ENCODE measurements around the gene SEZ6.

Gene SEZ6

DNA sequence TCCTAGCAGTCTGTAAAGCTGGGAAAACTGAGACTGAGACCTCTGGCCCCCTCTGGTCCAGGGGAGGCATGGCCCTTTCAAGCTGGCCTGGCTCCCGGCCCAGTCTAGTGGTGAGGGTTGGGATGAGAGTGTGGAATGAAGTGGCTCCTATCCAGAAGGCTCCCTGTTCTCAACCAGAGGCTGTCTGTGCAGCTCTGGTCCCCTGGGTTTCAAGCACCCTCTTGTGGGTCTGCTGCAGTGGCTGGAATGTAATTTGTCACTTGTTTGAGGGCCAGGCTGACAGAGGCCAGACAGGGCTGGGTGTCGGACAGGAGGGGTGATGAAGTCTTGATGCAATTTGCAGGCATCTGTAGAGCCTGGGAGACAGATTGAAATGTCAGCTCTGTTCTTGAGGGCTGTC is 32.4 kb downstream of the SEZ6 start:
- no peak for DNase-seq

DNA sequence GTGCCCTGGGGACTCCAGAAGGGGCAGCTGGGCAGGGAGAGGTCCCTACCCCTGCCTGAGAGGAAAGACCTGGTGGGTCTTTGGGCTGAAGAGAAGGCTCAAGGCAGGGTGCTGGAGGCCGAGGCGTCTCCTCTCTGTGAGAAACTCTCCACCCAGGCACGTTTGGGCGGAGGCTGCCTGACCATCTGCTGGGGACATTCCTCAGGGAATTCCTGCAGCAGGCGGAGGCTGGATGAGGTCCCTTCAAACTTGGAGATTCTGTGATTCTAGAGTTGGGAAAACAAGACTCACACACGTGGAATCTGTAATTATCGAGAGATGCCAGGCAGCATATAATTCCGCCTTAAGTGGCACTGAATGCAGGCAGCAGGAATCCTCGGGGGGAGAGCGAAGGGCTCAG is 33.4 kb downstream of the SEZ6 start:
- no peak for DNase-seq

DNA sequence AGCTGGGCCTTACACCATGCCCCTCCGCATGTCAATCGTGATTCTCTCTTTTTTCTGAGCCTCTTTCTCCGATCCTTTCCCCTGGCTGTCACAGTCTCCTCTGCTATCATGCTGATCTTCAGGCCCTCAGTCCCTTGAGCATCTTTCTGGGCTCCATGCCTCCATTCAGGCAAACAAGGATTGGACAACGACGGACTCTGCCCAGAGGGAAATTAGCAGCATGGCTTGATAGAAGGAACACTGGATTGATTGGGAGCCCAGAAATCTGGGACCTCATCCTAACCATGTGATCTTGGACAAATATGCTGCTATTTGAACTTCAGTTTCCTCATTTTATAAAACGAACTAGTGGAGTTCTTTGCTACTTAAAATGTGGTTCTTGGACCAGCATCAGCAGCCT is 35.0 kb downstream of the SEZ6 start:
- DNase-seq = no peak

DNA sequence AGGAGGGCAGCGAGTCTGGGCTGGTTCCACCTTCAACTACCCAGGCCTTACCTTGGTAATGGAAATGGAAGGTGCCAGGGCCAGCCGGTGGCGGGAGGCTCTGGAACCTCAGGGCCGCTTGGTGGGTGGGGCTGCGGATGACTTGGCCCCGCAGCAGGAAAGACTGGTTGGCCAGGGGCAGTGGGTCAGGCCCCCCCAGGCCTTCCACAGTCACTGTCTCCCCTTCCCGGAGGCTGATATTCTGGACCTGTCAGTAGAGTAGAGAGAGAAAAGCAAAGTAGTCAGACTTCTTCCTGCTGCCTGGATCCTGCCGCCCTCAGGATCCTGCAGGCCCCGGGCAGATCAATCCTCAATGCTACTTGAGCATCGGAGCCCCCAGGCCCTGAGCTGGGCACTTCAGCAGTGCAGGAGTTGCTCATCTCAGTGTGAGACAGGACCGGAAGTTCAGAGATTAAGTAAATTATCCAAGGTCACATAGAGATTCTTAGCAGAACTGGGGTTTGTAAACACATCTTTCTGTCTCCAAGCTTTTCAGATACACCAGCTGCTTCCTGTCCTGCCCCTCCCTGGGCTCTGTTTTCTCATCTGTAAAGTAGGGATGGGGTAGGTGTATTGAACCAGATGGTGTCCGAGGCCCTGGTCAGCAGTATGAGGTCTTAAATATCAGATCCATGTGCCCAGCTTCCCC is 36.0 kb downstream of the SEZ6 start:
- DNase-seq = no peak

DNA sequence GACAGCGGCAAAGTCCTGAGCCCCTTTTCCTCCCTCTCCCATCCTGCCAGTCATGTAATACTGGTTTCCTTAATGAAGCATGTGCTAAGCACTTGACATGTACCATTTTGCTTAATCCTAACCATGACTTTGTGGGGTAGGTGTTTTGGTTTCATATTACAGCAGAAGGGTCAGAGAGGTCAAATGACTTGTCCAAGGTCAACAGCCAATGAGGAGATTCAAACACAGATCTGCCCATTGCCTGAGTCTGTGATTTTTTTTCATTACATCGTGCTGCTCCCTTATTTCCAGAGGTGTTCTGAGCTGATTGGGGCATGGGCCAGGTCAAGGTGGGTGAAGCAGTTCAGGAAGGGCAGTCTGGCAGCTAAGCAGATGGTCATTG is 36.9 kb downstream of the SEZ6 start:
- DNase-seq = no peak

DNA sequence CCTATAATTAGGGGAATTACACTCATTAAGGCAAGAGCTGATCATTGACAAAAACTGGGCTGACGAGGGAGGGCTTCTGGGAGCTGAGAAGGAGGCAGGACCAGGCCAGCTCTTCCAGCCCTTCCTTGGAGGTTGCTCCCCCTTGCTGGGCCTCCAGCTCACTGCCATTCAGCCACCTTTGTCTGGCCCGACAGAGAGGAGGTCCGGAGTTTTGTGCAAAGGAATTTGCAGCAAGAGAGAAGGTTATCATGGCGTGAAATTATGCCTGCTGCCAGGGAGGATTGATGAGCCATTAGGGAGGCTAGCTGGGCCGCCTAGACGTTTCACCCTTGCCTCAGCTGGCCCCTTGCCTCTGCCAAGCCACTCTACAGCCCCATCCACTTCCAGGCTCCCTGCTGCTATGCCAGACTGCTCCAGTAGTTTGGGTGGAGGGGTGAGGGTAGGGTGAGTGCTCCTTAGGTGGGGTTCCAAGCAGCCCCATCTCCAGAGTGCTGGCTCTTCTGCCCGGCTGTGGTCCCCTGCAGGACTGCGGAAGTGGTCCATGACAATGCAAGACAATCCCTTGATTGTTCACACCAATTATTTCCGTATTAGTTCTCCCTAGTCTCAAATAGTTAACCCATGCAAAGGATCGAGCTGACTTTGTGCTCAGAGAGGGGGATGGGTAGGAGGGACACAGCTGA is 37.5 kb downstream of the SEZ6 start:
- no peak for DNase-seq

DNA sequence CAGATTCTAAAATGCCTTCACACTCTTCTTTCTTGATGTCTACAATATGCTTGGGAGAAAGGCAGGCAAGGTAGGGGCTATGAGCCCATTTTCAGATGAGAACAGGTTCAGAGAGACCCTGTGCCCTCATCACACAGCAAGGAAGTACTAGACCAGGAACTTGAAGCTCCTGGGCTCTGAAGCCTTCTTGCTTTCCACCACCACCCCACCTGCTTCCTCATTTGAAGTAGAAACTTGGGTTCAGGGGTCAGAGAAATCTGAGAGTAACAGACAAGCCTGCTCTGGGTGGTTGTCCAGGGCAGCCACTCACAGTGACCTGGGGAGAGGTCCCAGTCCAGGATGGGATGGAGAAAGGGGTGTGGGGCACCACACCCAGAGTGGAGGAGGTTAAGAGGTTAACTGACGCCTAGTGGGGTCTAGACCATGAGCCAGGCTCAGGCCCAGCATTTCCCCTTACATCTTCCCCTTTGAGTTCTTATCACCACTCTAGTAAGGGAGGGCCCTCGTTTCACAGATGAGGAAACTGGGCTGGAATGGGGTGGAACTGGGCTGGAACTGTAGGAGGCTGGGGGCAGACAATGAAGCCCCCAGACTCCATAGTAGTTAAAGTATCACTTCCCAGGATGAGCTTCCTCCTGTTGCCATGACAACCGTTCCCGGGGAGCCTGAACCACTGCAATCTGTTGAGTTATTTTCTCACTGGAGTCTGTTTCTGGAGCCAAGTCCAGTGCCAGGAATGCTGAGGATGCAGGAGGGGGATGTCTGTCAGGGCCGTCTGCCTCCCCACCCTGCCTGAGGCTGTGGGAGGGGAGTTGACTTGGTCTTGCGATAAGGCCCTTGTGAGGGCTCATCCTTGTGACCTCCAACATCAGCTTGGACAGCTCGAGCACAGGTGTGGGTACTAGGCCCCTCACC is 38.4 kb downstream of the SEZ6 start:
- DNase-seq = no peak

DNA sequence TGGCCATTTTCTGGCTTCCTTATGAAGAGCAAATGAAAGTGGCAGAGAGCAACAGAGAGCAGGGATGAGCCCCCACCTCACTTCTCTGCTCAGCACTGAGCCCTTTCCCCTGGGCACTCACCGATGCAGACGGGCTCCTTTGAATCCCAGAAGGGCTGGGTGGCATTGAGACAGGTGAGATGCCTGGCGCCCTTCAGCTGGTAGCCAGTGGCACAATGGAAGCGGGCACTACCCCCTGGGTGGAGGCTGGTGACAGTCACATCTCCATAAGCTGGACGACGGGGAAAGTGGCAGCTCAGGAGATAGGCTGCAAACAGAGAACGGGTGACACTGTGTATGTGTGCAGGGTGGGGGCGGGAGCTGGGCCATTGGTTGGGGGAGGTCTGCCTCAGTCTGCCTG is 42.0 kb downstream of the SEZ6 start:
- no peak for DNase-seq

DNA sequence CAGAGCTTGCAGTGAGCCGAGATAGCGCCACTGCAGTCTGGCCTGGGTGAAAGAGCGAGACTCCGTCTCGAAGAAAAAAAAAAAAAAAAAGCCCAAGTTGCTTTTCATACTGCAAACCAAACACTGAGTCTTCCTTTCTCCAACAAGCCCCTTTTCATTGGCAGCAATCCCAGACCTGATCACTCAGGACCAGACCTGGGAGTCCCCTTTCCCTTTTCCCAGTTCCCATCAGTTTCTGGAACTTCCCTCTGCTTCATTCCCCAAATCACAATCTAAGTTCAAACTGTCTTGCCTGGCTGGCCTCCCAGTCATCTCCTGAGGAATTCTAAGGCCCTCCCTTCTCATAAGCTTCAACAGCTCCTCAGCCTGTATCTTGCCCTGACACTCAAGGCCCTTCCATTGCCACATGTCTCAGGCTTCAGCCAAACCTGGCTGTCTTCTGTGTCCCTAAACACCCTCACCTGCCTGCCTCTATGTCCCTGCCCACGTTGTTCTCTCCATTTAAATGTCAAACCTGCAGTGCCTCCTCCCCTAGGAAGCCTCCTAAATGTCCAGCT is 42.7 kb downstream of the SEZ6 start:
- DNase-seq = no peak

DNA sequence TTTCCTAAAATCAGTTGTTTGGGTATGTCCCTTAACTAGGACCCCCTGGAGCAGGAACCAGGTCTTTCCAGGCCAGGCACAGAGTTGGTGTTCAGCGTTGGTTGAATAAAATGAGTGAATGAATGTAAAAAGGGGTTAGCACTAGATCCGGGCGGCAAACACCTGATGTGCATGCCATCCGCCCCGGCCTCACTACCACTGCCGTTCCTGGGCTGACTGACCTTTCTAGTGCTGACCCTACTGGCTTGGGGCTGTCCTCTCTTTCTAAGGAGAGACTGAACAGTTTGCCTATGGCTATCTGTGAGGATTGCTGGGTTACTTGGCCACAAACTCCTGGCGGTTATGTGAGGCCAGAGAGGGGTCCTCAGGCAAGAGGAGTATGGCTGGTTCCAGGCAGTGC is 44.4 kb downstream of the SEZ6 start:
- DNase-seq = no peak

DNA sequence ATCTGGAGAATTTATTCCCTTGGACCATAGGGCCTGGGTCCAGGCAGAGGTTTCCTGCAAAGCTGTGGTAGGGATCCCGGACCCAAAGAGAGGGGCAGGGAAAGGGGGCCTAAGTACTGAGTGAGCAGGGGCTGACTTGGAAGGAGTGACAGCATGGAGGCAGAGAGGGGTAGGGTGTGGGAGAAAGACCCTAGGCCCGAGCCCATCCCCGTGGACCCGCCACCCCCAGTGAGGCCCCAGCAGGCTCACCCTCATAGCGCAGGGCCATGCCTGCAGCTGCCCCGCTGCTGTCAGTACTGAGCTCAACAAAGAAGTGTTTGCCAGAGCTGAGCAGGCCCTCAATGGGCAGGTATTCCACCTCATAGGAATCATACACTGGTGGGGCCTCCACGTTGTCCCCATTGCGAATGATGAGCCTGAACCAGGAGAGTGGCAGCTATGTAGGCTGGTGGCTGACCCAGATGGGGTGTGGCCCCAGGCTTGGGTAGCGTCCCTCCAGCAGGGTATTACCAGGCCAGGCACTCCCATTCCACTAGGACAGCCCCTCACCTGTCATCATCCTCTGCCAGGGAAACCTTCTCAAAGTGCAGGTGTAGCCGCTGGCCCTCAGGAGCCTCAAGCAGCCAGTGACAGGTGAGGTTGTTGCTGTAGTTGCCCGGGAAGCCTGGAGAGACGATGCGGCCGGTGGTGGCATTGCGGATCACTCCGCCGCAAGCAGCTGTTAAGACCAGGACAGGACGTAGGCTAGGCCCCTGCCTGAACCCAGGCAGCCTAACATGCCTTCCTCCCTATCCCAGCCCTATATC is 45.4 kb downstream of the SEZ6 start:
- no peak for DNase-seq

DNA sequence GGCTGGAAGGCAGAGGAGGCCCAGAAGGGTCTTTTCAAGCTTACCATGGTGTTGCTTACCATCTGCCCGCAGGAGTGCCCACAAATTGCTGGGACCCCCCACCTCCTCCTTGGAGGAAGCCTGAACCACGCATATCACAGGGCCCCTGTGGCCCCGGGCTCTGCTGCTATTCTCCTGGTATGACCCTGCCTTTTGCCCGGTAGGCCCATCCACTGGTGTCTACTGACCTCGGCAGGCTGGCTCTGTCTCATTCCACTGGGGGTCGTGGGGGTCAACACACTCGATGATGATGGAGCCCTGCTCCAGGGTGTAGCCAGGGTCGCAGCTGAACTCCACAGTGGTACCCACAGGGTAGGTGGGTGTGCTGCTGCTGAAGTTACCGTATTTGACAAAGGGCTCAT is 46.4 kb downstream of the SEZ6 start:
- no peak for DNase-seq

DNA sequence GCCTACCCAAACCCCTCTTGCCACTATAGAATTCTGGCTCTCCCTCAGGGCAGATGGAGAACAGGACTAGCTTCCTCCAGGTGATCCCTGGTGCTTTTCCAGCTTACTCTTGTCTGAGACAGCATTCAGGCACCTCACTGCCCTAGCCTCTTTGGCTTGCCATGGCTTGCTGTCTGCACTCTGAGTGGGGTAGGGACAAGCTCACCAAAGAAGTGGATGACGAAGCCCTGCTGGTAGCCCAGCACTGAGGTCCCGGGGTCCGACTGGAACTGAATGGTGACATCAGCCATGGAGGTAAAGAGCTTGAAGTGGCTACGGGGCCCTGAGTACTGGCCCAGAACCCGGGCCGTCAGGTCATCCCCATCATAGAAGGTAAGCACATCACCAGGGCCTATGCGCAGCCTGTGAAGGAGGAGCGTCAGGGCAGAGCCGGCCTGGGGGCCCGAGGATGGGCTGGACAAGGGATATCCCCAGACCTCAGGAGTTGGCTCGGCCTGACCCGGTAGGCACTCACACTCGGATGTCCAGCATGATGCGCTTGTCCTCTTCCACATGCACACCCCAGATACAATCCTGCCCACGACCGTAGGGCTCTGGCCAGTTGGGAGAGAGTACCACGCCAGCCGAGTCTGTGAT is 46.9 kb downstream of the SEZ6 start:
- DNase-seq = no peak

DNA sequence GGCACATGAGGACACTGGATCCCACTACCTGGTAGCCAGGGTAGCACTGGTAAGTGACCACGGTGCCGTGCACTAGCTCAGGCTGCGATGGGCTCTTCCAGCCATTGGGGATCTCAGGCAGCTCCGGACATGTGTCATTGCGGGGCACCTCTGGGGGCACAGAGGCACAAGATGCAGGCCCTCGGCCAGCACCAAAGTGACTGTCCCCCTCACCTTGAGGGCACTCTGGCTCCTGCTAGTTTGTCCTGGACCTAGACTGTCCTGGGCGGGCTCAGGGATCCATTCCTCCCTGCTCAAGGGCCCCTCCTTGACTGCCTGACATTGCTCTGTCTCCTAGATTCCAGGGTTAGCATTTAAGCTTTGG is 47.9 kb downstream of the SEZ6 start:
- no peak for DNase-seq

DNA sequence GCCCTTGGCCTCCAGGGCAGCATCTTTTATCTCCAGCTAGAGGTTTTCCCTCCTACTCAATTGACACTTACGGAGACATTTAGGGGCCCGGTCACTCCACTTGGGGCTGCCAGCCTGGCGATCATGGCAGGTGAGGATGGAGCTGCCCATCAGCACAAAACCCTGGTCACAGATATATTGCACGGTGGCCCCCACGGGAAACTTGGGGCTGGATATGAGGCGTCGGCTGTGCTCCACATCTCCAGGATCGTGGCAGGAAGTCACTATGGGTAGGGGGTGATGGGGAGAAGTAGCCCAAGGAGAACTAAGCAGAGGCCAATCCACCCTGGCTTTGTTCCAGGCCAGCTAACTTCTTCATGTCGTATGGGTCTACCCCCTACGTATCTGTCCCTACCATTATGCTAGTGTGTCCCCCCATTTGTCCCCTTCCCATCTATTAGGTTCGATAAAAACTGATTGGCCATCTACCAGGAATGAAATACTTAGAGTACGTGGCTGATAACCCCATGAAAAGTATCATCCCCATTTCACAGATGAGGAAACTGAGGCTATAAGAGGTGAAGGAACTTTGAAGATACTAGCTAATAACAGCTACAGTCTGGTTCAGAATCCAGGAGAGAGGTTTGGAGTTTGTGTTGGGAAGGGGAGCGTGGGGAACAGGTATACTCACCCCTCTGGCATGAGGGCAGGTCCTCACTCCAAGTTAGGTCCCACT is 48.4 kb downstream of the SEZ6 start:
- no peak for DNase-seq

DNA sequence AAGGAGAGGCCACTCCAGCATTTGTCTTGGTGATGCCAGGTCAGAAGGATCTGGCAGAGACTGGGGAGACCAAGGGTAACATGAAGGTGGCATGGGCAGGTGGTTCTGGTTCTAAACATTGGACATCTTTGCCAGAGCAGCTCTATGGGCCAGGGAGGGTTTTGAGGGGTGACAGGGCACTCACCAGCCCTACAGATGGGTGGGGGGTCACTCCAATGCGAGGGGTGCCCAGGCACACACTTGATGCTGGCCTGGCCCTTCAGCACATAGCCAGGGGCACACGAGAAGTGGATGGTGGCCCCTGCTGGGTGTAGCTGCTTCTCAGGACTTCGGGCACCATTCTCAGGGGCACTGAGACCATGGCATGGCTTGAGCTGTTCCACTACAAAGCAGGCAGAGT is 49.0 kb downstream of the SEZ6 start:
- no peak for DNase-seq

DNA sequence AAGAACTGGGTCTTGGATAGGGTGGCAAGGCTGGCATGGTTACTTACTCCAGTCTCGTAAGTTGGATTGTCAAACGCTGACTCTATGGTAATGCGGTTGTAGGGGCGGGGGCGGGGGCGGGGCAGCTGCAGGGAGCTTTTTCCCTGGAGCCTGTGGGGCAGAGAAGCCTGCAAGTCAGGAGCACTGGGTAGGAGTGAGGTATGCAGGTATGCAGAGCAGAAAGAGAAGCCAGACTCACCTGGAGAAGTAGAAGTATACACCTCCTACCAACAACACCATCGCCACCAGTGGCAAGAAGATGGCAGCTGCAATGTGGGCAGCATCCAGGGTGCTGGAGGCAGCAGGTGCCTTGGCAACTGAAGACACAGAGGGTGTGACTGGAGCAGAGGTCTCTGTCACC is 49.7 kb downstream of the SEZ6 start:
- DNase-seq = no peak

DNA sequence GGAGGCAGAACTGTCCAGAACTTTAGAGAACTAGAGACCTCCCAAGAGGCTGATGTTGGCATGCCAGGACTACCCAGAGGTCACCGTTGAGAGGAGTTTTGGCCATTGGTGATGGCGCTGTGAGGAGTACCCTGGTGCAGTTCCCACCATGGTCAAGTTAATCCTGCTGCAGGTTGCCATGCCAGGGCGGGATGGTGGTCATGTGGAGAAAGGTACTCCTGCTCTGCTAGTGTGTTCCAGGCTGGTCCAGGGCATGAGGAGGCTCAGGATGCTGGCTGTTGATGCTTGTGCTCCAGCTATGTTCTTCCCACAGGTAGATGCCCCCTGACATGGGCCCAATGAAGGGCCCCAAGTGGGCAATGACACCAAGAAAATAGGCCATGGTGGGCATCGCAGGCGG is 50.4 kb downstream of the SEZ6 start:
- no peak for DNase-seq

DNA sequence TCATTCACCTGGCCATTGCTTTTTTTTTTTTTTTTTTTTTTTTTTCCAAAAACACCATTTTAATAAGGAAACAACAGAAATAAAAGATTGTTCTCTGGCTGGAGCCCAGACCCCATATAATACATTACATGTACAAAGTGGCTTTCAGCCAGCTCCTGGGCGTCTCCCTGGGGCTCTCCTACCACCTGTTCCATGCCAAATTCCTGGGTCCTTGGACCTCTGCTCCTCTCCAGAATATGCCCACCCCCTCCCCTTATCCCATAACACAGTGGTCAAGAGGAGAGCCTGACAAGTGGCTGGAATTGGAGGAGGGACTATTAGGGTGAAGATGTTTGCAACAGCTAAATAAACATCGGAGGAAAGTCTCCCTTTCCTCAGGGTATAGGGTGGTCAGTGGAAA is 50.9 kb downstream of the SEZ6 start:
- DNase-seq = no peak

DNA sequence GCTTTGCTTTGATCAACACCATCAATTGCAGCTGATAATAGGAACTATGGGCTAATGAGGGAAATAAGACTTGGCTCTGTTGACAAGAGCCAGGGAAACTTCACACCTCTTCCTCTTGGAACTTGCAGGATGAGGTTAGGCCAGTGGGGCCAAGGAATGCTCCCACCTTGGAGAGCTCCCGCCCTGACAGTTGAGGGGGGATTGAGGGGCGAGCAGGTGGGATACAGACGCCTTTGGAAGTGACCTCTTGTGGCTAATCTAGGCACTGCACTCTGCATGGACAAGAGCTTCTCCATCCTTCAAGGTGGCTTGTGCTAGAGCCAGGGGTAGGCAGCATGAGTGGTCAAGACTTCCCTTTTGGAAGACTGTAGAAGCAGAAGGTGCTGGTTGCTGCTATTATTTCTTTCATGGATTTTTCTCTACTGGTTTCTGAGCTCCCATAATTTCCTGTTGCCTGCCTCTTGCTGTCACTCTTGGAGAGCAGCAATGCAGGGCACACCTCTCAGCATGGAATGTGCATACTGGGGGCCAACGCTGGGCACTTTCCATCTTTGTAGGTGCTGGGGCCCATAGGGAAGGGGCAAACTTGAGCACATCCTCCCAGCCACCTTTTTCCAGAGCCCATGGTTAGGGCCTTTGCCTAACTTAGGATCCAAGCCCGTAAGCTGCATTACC is 52.3 kb downstream of the SEZ6 start:
- DNase-seq = peak; percentile 15
